HepG2 (cell line): ENCODE measurements around the gene CHRNG.

Experiments used
- ATF4 ChIP-seq, 2 experiments: fragments of 450-650 bp in 1 of 2; sonication (generic) in 1 of 2; formaldehyde crosslinking; IDR thresholded peaks; 2 replicates each; pipeline versions ENCODE4 v1.5.0 to v1.8.0; 2020 to 2022; ENCODE audit warnings: mild to moderate bottlenecking in 1 of 2, missing genetic modification reagents in 1 of 2
- NFIC ChIP-seq: IDR thresholded peaks from 2 replicates; pipeline ENCODE4 v1.6.1; 2012; ENCODE audit warnings: mild to moderate bottlenecking, low read length, inconsistent platforms
- POLR2A ChIP-seq, 2 experiments: IDR thresholded peaks; 2 replicates each; pipeline ENCODE4 v1.6.1; 2011; ENCODE audit warnings: low read depth in 2 of 2, low read length in 2 of 2, mild to moderate bottlenecking in 1 of 2, moderate library complexity in 1 of 2; ENCODE audit not compliant: insufficient read depth in 1 of 2
- PRPF4 ChIP-seq: fragments of 200-400 bp; formaldehyde crosslinking; IDR thresholded peaks from 2 replicates; pipeline ENCODE4 v1.6.1; 2016; ENCODE audit warnings: low read length, low read depth; ENCODE audit not compliant: poor library complexity, severe bottlenecking
- SETDB1 ChIP-seq: sonication (generic); formaldehyde crosslinking; IDR thresholded peaks from 2 replicates; pipeline ENCODE4 v1.5.1; 2020; ENCODE audit warnings: missing genetic modification reagents, mild to moderate bottlenecking, borderline replicate concordance
- TFDP2 ChIP-seq: sonication (generic); formaldehyde crosslinking; IDR thresholded peaks from 2 replicates; pipeline ENCODE4 v1.4.0; 2020; ENCODE audit warnings: missing genetic modification reagents
- ZBTB42 ChIP-seq: sonication (generic); formaldehyde crosslinking; IDR thresholded peaks from 2 replicates; pipeline ENCODE4 v1.5.0; 2020; ENCODE audit warnings: mild to moderate bottlenecking, missing genetic modification reagents
- ZNF780A ChIP-seq: sonication (generic); formaldehyde crosslinking; IDR thresholded peaks from 2 replicates; pipeline ENCODE4 v1.8.0; 2022; ENCODE audit warnings: mild to moderate bottlenecking, missing genetic modification reagents, moderate library complexity
- TF ChIP-seq, protein P1 (sequence below): sonication (generic); formaldehyde crosslinking; IDR thresholded peaks from 2 replicates; pipeline ENCODE4 v1.4.0; 2020; ENCODE audit warnings: missing genetic modification reagents, mild to moderate bottlenecking, borderline replicate concordance
- TF ChIP-seq, protein P2 (sequence below): sonication (generic); formaldehyde crosslinking; IDR thresholded peaks from 2 replicates; pipeline ENCODE4 v1.4.0; 2020; ENCODE audit warnings: missing genetic modification reagents

GRCh38 chr2:232526372-232526941, 13.0 kb upstream of the CHRNG start:
- TF ChIP-seq, protein P1, sequence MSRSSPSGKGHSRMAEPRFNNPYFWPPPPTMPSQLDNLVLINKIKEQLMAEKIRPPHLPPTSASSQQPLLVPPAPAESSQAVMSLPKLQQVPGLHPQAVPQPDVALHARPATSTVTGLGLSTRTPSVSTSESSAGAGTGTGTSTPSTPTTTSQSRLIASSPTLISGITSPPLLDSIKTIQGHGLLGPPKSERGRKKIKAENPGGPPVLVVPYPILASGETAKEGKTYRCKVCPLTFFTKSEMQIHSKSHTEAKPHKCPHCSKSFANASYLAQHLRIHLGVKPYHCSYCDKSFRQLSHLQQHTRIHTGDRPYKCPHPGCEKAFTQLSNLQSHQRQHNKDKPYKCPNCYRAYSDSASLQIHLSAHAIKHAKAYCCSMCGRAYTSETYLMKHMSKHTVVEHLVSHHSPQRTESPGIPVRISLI (CRISPR knock-in tag) = no peak
- TF ChIP-seq ATF4 (CRISPR knock-in tag; IDR thresholded peaks at IDR 0.05) (no peak), TFDP2 (no peak), SETDB1 (no peak), NFIC (no peak), ZNF780A (no peak), POLR2A (IDR thresholded peaks at IDR 0.05; ENCODE audit: insufficient read depth in 1 of 2, low read depth in 2 of 2, low read length in 2 of 2) (no peak), ZBTB42 (CRISPR knock-in tag) (no peak), PRPF4 (no peak)
- TF ChIP-seq, protein P2, sequence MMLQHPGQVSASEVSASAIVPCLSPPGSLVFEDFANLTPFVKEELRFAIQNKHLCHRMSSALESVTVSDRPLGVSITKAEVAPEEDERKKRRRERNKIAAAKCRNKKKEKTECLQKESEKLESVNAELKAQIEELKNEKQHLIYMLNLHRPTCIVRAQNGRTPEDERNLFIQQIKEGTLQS (CRISPR knock-in tag) = no peak
